GM19328 (cell line): ENCODE data around the gene RHOB.
"Not testable (repeated sequence)": the region's sequence is repeated elsewhere in the genome, so short reads cannot be mapped to it uniquely, and the experiment has no call there.

Experiments
- ATAC-seq: cut with Tn5 transposase; IDR thresholded peaks from one replicate; pipeline ENCODE4 v1.9.1; 2021; ENCODE audit warnings: mild to moderate bottlenecking, moderate library complexity; ENCODE audit not compliant: unreplicated experiment

RHOB gene

DNA sequence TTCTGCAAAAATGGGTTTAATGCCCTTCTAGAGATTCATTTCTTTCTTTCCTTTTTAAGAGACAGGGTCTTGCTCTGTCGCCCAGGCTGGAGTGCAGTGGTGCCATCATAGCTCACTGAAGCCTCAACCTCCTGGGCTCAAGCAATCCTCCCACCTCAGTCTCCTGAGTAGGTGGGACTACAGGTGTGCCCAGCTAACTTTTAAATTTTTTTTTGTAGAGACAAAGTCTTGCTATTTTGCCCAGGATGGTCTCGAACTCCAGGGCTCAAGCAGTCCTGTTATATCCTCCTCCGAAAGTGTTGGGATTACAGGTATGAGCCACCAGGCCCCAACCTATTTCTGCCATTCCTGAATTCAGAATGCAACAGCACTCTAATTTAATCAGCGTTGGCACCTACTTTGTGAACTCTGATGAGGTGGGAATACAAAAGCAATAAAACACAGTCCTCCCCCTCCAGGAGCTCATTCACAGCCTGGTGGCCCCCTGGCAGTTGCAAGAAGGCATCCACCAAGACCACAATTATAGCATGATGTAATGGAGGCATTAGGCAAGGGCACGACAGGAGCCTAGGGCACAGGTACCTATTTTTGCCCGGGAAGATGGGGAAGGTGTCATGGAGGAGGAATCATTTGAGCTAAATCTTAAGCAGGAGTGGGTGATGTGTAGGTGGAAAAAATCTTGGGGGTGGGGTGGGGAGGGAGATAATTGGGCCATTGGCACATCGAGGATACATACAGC, 5.1 kb downstream of the RHOB start:
- no peak for ATAC-seq

DNA sequence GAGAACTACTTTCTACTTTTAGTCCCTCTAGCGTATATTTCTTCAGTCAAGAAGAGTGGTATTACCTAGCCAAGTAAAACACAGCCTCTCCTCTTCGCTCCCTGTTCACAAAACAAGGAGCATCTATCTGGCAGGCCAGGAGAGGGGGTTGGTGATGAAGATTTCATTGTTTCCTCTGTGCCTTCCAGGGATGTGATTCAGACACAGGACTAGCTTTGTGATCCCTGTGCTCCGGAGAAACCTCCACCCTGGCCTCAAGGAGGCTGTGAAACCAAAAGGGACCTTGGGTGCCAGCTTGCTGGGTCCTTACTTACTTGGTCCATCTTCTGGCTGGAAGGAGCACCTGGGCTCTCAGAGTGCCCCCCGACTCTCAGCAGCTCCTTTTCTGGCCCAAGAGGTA, 5.7 kb downstream of the RHOB start:
- ATAC-seq, result no peak

DNA sequence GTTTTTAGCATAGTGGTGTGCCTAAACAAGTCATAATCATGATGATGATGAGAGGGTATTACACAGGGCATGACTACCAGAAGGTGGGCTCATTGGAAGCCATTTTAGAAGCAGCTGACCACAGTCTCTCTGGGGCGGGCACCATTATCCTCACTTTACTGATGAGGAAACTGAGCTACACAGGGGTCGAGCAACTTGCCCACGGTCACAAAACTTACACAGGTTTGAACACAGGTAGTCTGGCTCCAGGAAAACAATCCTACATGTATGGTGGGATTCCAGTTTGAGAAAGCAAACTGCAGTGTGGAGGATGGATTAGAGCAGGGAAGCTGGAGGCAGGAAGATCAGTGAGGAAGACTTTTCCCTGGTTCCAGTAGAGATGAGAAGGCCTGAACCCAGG, 6.2 kb downstream of the RHOB start:
- no peak for ATAC-seq

DNA sequence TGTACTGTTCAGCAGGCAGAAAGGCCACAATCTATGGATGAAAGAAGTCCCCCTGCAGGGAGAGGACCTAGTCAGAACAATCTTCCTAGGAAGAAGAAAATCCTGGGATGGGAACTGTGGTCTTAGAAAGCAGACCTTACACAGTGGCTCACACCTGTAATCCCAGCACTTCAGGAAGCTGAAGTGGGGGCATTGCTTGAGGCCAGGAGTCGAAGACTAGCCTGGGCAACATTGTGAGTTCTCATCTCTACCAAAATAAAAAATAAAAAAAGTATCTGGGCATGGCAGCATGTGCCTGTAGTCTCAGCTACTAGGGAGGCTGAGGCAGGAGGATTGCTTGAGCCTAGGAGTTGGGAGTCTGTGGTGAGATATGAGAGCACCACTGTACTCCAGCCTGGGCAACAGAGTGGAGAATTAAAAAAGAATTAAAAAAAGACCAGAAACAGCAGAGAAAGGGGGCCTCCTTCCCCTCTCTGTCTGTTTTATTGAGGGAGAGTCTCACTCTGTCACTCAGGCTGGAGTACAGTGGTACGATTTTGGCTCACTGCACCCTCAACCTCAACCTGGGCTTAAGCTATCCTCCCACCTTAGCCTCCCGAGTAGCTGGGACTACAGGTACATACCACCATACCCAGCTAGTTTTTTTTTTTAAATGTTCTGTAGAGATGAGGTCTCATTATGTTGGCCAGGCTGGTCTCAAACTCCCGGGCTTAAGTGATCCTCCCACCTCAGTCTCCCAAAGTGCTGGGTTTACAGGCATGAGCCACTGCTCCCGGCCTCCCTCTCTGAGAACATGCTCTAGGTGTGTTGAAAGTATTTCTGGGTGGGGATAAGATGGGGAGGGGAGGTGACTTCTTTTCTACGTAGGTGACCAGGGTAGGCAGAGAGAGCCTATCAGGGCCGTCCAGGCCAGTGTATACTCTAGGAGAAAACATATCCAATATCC, 7.4 kb downstream of the RHOB start:
- ATAC-seq, result no peak

DNA sequence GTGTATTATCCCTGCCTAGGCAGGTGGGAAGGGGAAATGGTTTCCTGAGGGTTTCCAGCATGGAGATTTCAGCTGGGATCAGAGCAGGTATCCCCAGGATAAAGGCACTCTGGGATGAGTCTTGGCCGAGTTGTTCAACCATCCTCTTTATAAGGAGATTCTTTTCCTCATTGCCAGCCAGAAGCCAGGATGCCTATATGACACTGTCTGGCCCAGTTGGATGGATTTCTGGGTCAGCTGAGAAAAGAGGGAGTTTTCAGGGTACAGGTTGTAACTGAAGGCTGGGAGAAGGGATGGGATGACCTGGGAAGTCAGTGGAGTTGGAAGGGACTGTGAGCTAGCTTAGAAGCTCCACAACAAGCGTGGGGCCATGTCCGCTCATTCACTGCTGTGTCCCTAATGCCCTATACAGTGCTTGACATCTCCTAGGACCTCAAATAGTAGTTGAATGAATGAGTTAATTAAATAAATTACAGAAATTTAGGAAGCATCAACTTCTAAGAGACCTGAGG, 8.3 kb downstream of the RHOB start:
- no peak for ATAC-seq

DNA sequence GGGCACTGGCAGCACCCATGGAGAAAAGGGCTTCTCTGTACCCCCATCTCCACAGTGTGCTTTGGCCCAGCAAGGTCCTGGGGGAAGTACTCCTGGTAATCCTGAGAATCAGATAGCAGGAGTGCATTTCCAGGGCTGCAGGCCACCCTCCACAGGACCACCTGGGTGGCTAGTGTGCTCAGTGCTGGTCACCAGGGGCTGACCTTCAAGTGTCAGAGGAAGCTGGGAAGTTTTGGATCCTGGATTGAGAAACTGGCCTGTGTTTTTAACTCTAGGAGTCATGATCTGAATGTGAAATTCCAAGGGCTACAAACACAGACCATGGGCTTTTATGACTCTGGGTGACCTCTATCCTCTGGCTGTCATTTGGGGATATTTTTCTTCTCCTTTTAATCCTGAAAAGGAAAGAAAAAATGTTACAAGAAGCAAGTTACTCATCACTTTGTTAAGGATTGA, 9.3 kb downstream of the RHOB start:
- no peak for ATAC-seq

DNA sequence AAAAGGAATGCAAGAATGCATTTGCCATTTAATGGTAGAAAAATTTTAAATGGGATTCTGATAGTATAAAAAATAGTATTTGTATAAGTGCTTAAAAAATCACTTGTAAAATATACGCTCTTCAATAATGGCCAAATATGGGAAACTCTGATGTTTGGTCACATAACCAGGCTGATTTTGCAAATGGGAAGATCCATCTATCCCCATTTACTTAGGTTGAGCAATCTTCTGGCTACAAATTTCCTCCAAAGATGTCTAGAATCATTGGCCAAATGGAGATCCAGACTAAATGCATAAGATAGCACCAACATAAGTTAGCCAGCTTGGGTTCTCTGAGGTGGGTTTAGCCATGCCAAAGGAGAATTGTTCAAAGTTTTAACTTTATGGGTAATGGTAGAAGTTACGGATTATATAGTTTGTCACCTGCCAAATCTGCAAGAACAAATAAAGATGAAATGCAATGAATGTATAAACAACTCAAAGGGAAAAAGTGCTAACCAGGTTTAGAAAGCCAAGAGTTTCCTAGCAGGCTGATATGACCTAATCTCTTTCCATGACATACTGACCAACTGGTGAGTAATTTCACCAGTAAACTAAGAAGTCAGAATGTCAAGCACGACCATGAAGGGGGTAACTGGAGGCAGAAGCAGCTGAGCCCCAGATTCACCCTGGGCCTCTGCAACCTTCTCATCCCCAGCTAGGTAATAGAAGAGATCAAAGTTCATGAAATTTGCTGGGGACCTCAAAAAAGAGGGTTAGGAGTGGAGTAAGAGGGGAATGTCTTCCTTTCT, 10.0 kb downstream of the RHOB start:
- no peak for ATAC-seq

DNA sequence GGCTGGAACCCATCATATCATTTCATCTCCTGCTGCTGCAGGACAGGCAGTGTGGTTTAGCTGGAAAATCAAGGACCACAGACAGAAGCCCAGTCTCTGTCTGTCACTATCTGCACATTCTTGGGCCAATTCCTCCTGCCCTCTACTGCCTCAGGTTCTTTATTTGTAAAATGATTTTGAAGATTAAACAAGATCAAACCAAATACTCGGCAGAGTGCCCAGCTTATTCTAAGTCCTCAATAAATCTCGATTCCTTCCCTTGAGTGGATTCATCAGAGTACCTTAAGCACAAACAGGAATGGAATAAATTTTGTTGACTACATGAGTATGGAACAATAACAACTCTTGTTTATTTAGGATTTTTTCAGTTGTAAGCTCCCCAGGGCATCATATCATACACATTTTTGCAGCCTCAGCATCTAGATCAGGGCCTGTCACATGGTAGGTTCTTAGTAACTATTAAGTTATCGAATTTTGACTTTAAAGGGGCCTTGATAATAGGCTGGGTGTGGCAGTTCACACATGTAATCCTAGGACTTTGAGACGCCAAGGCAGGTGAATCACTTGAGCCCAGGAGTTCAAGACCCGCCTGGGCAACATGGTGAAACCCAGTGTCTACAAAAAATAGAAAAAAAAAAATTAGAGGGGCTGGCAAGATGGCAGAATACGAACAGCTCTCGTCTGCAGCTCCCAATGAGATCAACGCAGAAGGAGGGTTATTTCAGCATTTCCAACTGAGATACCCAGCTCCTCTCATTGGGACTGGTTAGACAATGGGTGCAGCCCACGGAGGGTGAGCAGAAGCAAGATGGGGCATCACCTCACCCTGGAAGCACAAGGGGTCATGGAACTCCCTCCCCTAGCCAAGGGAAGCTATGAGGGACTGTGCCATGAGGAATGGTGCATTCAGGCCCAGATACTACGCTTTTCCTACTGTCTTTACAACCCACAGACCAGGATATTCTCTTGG, 11.1 kb downstream of the RHOB start:
- no peak for ATAC-seq

DNA sequence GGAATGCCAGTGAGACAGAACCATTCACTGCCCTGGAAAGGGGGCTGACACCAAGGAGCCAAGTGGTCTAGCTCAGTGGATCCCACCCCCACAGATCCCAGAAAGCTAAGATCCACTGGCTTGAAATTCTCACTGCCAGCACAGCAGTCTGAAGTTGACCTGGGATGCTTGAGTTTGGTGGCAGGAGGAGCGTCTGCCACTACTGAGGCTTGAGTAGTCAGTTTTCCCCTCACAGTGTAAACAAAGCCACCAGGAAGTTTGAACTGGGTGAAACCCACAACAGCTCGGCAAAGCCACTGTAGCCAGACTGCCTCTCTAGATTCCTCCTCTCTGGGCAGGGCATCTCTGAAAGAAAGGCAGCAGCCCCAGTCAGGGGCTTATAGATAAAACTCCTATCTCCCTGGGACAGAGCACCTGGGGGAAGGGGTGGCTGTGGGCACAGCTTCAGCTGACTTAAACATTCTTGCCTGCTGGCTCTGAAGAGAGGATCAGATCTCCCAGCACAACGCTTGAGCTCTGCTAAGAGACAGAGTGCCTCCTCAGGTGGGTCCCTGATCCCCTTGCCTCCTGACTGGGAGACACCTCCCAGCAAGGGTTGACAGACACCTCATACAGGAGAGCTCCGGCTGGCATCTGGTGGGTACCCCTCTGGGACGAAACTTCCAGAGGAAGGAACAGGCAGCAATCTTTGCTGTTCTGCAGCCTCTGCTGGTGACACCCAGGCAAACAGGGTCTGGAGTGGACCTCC, 12.0 kb downstream of the RHOB start:
- ATAC-seq, result not testable (repeated sequence)

DNA sequence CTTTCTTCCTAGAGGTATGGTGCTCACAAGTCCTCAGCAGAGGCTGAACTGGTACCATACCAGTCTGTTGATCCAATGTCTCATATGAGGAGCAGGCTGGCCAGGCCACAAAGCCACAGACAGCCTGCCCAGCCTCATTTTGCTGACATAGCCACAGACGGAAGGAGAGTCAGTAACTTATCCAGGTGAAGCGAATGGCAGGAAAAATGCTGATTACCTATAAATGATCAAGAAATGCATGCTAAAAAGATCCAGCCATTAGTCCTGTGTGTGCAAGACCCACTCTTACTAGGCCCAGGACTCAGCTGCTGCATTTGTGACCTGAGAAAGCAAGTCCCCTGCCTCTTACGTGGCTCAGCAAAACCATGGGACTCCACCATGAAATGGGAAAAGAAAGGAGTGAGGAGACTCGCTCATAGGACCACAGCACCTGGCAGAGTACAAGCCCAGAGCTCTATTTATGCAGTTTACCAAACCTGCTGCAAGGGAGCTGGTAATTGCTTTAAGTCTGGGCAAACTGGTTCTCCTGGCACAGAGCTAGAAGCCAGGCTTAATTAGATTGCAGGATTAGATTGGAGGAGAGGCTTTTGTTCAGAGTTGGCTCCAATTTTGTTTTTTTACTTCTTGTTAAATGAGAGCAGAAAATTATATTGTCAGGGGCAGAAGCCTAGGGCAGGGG, 19.0 kb downstream of the RHOB start:
- ATAC-seq, result no peak

DNA sequence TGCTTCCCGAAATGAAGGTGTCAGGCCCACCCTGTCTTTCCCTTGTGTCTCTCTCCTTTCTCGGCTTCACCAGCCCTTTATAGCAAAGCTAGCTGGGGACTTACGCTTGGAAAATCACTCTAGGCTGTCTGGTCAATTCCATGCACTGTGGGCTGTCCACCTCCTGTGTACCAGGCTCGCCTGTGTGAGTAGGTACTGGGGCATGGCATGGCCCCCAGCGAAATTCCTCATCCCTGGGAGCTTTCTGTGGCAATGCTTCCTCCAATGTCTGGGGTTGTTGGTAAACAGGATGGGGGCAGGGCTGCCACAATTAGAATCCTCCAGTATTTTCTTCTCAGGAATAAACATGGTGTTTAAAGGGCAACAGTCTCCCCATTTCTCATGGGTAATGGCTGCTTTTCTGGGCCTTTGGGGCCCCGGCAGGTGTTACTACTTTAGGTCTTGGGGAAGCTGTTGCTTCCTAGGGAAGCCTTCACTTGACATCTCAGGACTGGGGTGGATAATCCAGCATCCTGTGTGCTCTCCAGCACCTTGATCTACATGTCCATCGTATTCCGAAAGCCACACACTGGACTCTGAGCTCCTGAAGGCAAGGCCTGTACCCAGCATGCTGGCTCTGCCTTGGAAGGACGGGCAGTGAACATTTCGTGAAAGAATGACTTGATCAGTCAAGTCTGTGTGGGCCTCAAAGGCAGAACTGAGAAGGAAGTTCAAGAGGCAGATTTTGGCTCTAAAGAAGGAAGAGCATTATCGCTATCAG, 21.1 kb downstream of the RHOB start:
- ATAC-seq, result no peak

DNA sequence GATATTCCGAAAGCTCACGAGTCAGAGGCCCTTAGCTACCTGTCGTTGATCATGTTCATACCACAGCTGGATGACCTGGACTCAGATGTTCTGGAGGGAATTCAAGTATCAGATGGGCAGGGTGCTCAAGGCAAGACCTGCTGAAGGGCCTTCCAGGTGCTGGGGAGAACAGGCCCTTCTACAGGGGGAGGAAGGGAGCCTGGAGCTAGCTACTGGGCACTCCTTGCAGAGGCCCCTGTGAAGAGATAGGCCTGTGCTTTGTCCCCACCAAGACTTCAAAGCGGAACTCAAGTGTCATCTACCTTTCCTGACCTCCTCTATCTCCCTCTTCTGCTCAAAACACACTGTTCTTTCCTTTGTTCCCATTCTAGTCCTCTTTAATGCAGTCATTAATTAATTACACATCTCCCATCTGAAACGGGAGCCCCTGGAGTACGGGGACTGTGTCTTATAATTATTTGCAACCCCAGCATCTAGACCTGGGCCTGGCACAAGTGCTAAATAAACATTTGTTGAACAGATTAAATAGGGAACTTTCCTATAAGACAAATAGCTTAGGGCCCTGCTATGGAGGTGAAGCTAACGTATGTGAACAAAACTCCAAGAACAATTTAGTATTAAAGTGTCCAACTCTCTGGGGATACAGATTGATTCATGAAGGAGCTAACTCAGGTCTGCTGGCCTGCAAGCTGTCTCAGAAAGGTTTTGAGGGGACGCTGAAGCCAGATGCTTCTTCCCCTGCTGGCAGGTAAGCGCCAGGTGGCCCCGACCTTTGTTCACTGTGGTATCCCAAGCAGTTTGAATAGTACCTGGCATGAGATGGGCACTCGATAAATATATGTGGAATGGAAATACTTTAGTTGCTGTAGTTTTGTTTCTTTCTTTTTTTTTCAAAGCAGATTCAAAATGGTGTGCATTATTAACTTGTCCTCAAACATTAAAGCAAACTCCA, 22.0 kb downstream of the RHOB start:
- no peak for ATAC-seq

DNA sequence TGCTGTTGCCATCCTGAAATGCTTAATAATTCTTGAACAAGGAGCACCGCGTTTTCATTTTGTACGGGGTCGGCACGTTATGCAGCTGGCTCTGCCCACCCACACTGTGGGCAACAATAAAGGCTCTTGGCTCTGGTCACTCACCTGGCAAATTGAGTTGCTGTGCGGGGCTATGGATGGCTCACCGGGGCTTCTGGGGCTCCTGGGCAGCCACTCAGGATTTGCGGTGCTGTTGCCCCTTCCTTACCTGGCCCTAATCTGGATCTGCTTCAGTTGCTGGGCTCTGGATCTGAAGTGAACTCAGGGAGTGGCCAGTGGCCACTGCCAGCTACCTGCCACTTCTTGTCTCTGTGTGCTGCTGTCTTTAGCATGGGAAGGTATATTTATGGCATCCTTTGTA, 22.7 kb downstream of the RHOB start:
- ATAC-seq, result no peak

DNA sequence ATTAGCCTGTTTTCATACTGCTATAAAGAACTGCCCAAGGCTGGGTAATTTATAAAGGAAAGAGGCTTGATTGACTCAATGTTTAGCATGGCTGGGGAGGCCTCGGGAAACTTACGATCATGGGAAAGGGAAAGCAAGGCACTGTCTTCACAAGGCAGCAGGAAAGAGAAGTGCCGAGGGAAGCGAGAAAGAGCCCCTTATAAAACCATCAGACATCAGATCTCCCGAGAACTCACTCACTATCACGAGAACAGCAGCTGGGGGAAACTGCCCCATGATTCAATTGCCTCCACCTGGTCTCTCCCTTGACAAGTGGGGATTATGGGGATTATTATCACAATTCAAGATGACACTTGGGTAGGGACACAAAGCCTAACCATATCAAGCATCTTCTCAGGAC, 23.3 kb downstream of the RHOB start:
- ATAC-seq, result no peak

DNA sequence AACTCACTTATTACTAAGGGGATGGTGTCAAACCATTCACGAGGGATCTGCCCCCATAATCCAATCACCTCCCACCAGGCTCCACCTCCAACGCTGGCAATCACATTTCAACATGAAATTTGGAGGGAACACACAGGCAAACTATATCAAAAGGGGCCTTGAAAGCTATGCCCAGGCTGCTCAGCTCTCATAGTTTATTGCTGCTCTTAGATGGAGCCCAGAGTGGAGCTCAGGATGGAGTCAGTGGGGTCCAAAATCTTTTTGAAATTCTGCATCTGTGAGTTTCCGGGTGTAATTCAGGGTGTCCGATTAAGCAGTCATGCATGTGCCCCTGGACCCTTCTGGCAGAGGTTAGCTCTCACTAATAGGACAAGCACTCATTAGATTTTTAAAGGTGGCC, 24.3 kb downstream of the RHOB start:
- no peak for ATAC-seq

DNA sequence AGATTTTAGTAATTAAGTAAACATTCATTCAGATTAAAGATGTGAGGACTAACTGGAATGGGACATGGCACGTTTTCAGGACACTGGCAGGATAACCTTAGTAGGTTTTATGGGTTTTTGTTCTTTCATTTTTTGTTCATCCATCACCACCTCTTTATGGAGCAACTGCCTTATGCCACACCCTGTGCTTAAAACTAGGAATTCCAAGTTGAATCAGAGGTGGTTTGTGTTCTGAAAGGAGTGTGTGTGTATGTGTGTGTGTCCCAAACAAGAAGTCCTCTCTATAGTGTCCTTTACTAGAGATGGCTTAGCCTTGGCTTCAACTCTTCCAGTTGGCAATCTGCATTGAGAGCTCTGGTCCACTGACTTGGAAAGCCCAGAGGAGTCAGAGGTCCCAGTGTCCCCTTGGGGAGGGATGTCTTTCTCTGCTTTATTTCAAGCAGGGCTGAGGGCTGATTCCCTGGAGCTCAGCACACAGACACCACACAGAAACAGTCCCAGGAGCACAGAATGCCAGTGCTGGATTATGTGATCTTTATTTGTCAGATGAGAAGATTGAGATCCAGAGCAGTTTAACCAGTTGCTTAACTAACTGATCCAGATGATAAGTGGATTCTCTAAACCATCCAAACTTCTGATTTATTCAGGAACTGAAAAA, 25.2 kb downstream of the RHOB start:
- no peak for ATAC-seq
